HEK293 (cell line): ENCODE results near the gene SMPDL3A.

Experiments
- CTCF ChIA-PET: fragments of 350-600 bp; formaldehyde crosslinking; extraction: SDS; loops from one replicate; lab custom pipeline; 2021; ENCODE audit warnings: antibody characterized with exemption; lab: Yijun Ruan, JAX
- POLR2A ChIA-PET: fragments of 300-600 bp; formaldehyde crosslinking; extraction: SDS; loops from one replicate; lab custom pipeline; 2020; ENCODE audit warnings: antibody characterized with exemption, inconsistent platforms; lab: Yijun Ruan, JAX
- H3K27ac ChIP-seq: fragments of 200-500 bp; sonication (Bioruptor generic); 2 replicates; pipeline ENCODE4 v1.5.1; 2014; ENCODE audit warnings: low read depth, low read length, control low read depth, inconsistent platforms; ENCODE audit errors: extremely low read depth
- H3K36me3 ChIP-seq, 2 experiments: fragments of 200-500 bp in 1 of 2; sonication (Bioruptor generic) in 1 of 2; 1 replicate in 1 of 2; 2 replicates in 1 of 2; pipeline ENCODE4 v1.5.1; 2014 to 2017; ENCODE audit warnings: inconsistent platforms in 2 of 2, low read length in 2 of 2; ENCODE audit not compliant: control insufficient read depth in 2 of 2, insufficient read depth in 1 of 2
- H3K4me1 ChIP-seq: fragments of 200-500 bp; sonication (Bioruptor generic); 2 replicates; pipeline ENCODE4 v1.5.1; 2014; ENCODE audit warnings: mild to moderate bottlenecking, low read length, inconsistent platforms; ENCODE audit not compliant: control insufficient read depth, insufficient read depth
- H3K4me3 ChIP-seq: 2 replicates; pipeline ENCODE4 v1.5.1; 2011; ENCODE audit warnings: low read depth, mild to moderate bottlenecking, control low read depth, low read length, moderate library complexity
- H3K9me3 ChIP-seq: fragments of 200-500 bp; sonication (Bioruptor generic); 2 replicates; pipeline ENCODE4 v1.5.1; 2014; ENCODE audit warnings: low read depth, low read length, inconsistent platforms; ENCODE audit not compliant: control insufficient read depth, insufficient read depth
- GFI1B ChIP-seq: fragments of 450-650 bp; formaldehyde crosslinking; IDR thresholded peaks from 2 replicates; pipeline ENCODE4 v1.5.1; 2016; ENCODE audit warnings: missing biosample characterization, missing genetic modification characterization
- GLI4 ChIP-seq: fragments of 450-650 bp; formaldehyde crosslinking; IDR thresholded peaks from 2 replicates; pipeline ENCODE4 v1.5.1; 2016; ENCODE audit warnings: missing biosample characterization, missing genetic modification characterization
- GLIS1 ChIP-seq: fragments of 450-650 bp; formaldehyde crosslinking; IDR thresholded peaks from 2 replicates; pipeline ENCODE4 v1.5.1; 2016; ENCODE audit warnings: missing biosample characterization, missing genetic modification characterization
- GLIS2 ChIP-seq: fragments of 450-650 bp; formaldehyde crosslinking; IDR thresholded peaks from 2 replicates; pipeline ENCODE4 v1.5.1; 2016; ENCODE audit warnings: missing biosample characterization, missing genetic modification characterization
- HIC1 ChIP-seq: fragments of 450-650 bp; formaldehyde crosslinking; IDR thresholded peaks from 2 replicates; pipeline ENCODE4 v1.5.1; 2016; ENCODE audit warnings: missing biosample characterization, missing genetic modification characterization
- HOXA7 ChIP-seq: sonication (generic); formaldehyde crosslinking; IDR thresholded peaks from 2 replicates; pipeline ENCODE4 v1.8.1; 2022; ENCODE audit warnings: missing genetic modification reagents, borderline replicate concordance
- HOXD13 ChIP-seq: sonication (generic); formaldehyde crosslinking; IDR thresholded peaks from 2 replicates; pipeline ENCODE4 v1.8.0; 2022; ENCODE audit warnings: missing genetic modification reagents, borderline replicate concordance
- MEIS1 ChIP-seq: sonication (generic); formaldehyde crosslinking; IDR thresholded peaks from 2 replicates; pipeline ENCODE4 v1.8.1; 2022; ENCODE audit warnings: missing genetic modification reagents, mild to moderate bottlenecking, borderline replicate concordance
- ZBTB17 ChIP-seq: fragments of 450-650 bp; formaldehyde crosslinking; IDR thresholded peaks from 2 replicates; pipeline ENCODE4 v1.5.1; 2016; ENCODE audit warnings: missing biosample characterization, missing genetic modification characterization
- ZBTB49 ChIP-seq: fragments of 450-650 bp; formaldehyde crosslinking; IDR thresholded peaks from 2 replicates; pipeline ENCODE4 v1.5.1; 2016; ENCODE audit warnings: missing biosample characterization, missing genetic modification characterization, low read depth
- ZEB2 ChIP-seq: fragments of 450-650 bp; formaldehyde crosslinking; IDR thresholded peaks from 2 replicates; pipeline ENCODE4 v1.5.1; 2016; ENCODE audit warnings: missing biosample characterization, missing genetic modification characterization
- ZFHX2 ChIP-seq: fragments of 450-650 bp; formaldehyde crosslinking; conservative IDR thresholded peaks from 2 replicates; pipeline ENCODE4 v1.5.1; 2016; ENCODE audit warnings: missing biosample characterization, missing genetic modification characterization
- ZFP3 ChIP-seq: fragments of 450-650 bp; formaldehyde crosslinking; IDR thresholded peaks from 2 replicates; pipeline ENCODE4 v1.5.1; 2016; ENCODE audit warnings: low read depth, missing biosample characterization, missing genetic modification characterization
- ZNF121 ChIP-seq: fragments of 450-650 bp; formaldehyde crosslinking; IDR thresholded peaks from 2 replicates; pipeline ENCODE4 v1.5.1; 2016; ENCODE audit warnings: missing biosample characterization, missing genetic modification characterization
- ZNF174 ChIP-seq: fragments of 450-650 bp; formaldehyde crosslinking; IDR thresholded peaks from 2 replicates; pipeline ENCODE4 v1.5.0; 2017; ENCODE audit warnings: missing biosample characterization, mild to moderate bottlenecking, missing genetic modification characterization
- ZNF221 ChIP-seq: fragments of 450-650 bp; formaldehyde crosslinking; IDR thresholded peaks from 2 replicates; pipeline ENCODE4 v1.5.1; 2017; ENCODE audit warnings: missing biosample characterization, missing genetic modification characterization, borderline replicate concordance
- ZNF223 ChIP-seq: fragments of 450-650 bp; formaldehyde crosslinking; IDR thresholded peaks from 2 replicates; pipeline ENCODE4 v1.5.1; 2016; ENCODE audit warnings: missing biosample characterization, missing genetic modification characterization
- ZNF416 ChIP-seq: fragments of 450-650 bp; formaldehyde crosslinking; IDR thresholded peaks from 2 replicates; pipeline ENCODE4 v1.5.1; 2016; ENCODE audit warnings: missing biosample characterization, missing genetic modification characterization
- ZNF473 ChIP-seq: fragments of 450-650 bp; formaldehyde crosslinking; IDR thresholded peaks from 2 replicates; pipeline ENCODE4 v1.5.1; 2017; ENCODE audit warnings: missing biosample characterization, missing genetic modification characterization
- ZNF530 ChIP-seq: fragments of 450-650 bp; formaldehyde crosslinking; IDR thresholded peaks from 2 replicates; pipeline ENCODE4 v1.5.1; 2016; ENCODE audit warnings: low read depth, missing biosample characterization, missing genetic modification characterization
- ZNF561 ChIP-seq: fragments of 450-650 bp; IDR thresholded peaks from 2 replicates; pipeline ENCODE4 v1.5.1; 2018; ENCODE audit warnings: missing biosample characterization, missing genetic modification characterization, borderline replicate concordance
- ZNF624 ChIP-seq: fragments of 450-650 bp; formaldehyde crosslinking; IDR thresholded peaks from 2 replicates; pipeline ENCODE4 v1.5.1; 2017; ENCODE audit warnings: missing biosample characterization, missing genetic modification characterization
- ZNF670 ChIP-seq: fragments of 450-650 bp; formaldehyde crosslinking; IDR thresholded peaks from 2 replicates; pipeline ENCODE4 v1.5.1; 2016; ENCODE audit warnings: missing biosample characterization, missing genetic modification characterization, low read depth
- TF ChIP-seq, protein P1 (sequence below): fragments of 450-650 bp; IDR thresholded peaks from 2 replicates; pipeline ENCODE4 v1.5.1; 2018; ENCODE audit warnings: missing biosample characterization, missing genetic modification characterization
- TF ChIP-seq, protein P2 (sequence below): fragments of 450-650 bp; IDR thresholded peaks from 2 replicates; pipeline ENCODE4 v1.5.1; 2018; ENCODE audit warnings: missing biosample characterization, mild to moderate bottlenecking, missing genetic modification characterization
- TF ChIP-seq, protein P3 (sequence below): fragments of 450-650 bp; formaldehyde crosslinking; conservative IDR thresholded peaks from 2 replicates; pipeline ENCODE4 v1.5.1; 2016; ENCODE audit warnings: low read depth, missing biosample characterization, missing genetic modification characterization

SMPDL3A gene

DNA sequence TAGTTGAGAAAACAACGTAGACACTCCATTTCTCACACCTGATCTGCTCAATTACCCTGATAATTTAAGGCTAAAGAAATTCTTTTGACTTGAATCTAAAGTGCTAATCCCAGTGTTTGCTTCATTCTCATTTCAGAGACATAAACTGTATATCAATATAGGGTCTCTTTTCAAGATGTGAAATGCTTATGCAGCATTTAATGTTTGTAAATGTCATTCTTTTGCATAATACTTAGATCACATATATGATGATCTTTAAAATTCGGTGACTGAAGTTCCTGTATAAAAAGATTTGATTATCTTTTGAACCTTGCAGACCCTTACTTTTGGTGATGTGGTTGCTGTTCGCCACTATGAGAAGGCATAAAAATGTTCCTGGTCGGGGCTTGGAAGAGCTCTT, 5.7 kb upstream of the SMPDL3A start:
- Histone ChIP-seq H3K9me3 (no peaks in the 10 kb centered on the region), H3K4me3 (no peak overlapping the region), H3K36me3 (no peaks in the 10 kb centered on the region), H3K4me1 (peaks cover 1% of the 10 kb centered on the region; the same call in 1 of the 2 replicates), H3K27ac (no peak overlapping the region)
- ChIA-PET POLR2A (no interaction called here), CTCF (interaction anchor here (1.2 kb wide), 1 partner anchor 56 kb away, joined by 3 read pairs; no protein-coding TSS in a partner anchor)
- TF ChIP-seq ZNF561 (tag by site-specific recombination) (no peak), ZNF174 (tag by site-specific recombination) (no peak), ZNF221 (tag by site-specific recombination) (no peak), GLI4 (no peak), ZEB2 (tag by site-specific recombination) (no peak), ZNF121 (tag by site-specific recombination) (no peak), GLIS2 (tag by site-specific recombination) (no peak), ZBTB17 (tag by site-specific recombination) (no peak), HIC1 (tag by site-specific recombination) (no peak), ZNF670 (tag by site-specific recombination) (no peak), ZNF530 (tag by site-specific recombination) (no peak), ZNF416 (tag by site-specific recombination) (no peak), ZNF223 (tag by site-specific recombination) (no peak), ZFHX2 (tag by site-specific recombination) (no peak), ZNF624 (no peak), MEIS1 (CRISPR knock-in tag) (no peak), ZFP3 (tag by site-specific recombination) (no peak), HOXD13 (CRISPR knock-in tag) (no peak)
- TF ChIP-seq, protein P1, sequence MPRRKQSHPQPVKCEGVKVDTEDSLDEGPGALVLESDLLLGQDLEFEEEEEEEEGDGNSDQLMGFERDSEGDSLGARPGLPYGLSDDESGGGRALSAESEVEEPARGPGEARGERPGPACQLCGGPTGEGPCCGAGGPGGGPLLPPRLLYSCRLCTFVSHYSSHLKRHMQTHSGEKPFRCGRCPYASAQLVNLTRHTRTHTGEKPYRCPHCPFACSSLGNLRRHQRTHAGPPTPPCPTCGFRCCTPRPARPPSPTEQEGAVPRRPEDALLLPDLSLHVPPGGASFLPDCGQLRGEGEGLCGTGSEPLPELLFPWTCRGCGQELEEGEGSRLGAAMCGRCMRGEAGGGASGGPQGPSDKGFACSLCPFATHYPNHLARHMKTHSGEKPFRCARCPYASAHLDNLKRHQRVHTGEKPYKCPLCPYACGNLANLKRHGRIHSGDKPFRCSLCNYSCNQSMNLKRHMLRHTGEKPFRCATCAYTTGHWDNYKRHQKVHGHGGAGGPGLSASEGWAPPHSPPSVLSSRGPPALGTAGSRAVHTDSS (tag by site-specific recombination) = no peak
- TF ChIP-seq, protein P2, sequence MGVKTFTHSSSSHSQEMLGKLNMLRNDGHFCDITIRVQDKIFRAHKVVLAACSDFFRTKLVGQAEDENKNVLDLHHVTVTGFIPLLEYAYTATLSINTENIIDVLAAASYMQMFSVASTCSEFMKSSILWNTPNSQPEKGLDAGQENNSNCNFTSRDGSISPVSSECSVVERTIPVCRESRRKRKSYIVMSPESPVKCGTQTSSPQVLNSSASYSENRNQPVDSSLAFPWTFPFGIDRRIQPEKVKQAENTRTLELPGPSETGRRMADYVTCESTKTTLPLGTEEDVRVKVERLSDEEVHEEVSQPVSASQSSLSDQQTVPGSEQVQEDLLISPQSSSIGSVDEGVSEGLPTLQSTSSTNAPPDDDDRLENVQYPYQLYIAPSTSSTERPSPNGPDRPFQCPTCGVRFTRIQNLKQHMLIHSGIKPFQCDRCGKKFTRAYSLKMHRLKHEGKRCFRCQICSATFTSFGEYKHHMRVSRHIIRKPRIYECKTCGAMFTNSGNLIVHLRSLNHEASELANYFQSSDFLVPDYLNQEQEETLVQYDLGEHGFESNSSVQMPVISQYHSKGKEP (tag by site-specific recombination) = no peak

DNA sequence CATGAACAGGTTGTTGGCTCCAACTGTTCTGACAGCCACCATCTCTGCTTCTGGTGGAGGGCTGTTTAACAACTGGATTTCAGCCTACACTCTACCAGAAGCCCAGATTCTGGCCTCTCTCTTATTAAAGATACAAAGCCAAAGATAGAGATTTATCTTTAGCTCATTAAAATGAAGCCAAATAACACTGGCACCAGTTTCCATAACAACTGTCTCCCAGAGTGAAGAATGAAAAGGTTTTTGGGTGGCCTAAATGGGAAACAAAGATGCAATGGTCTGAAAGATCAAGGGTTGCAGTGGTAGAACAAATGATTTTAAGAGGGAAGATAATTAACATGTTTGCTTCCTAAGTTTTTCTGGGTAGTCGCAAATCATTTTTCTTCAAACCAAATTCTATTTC, 3.2 kb upstream of the SMPDL3A start:
- ChIA-PET POLR2A (interaction anchor here (0.7 kb wide), 1 partner anchor 1406 kb away, joined by 3 read pairs; no protein-coding TSS in a partner anchor), CTCF (interaction anchor here (0.7 to 1.8 kb wide), 3 partner anchors 41 to 59 kb away, joined by 3 to 4 read pairs (median 4); no protein-coding TSS in a partner anchor)
- no peak overlapping the region for H3K4me3 ChIP-seq
- no peak for TF ChIP-seq ZBTB49 (tag by site-specific recombination)
- no peak for TF ChIP-seq ZNF473
- TF ChIP-seq, protein P3, sequence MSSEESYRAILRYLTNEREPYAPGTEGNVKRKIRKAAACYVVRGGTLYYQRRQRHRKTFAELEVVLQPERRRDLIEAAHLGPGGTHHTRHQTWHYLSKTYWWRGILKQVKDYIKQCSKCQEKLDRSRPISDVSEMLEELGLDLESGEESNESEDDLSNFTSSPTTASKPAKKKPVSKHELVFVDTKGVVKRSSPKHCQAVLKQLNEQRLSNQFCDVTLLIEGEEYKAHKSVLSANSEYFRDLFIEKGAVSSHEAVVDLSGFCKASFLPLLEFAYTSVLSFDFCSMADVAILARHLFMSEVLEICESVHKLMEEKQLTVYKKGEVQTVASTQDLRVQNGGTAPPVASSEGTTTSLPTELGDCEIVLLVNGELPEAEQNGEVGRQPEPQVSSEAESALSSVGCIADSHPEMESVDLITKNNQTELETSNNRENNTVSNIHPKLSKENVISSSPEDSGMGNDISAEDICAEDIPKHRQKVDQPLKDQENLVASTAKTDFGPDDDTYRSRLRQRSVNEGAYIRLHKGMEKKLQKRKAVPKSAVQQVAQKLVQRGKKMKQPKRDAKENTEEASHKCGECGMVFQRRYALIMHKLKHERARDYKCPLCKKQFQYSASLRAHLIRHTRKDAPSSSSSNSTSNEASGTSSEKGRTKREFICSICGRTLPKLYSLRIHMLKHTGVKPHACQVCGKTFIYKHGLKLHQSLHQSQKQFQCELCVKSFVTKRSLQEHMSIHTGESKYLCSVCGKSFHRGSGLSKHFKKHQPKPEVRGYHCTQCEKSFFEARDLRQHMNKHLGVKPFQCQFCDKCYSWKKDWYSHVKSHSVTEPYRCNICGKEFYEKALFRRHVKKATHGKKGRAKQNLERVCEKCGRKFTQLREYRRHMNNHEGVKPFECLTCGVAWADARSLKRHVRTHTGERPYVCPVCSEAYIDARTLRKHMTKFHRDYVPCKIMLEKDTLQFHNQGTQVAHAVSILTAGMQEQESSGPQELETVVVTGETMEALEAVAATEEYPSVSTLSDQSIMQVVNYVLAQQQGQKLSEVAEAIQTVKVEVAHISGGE (tag by site-specific recombination) = no peak
- no peak for TF ChIP-seq HOXA7 (CRISPR knock-in tag)
- TF ChIP-seq GLIS1 (tag by site-specific recombination) = no peak
- TF ChIP-seq GFI1B = no peak

More for the DNA sequence above, 3.2 kb upstream of the SMPDL3A start:
- H3K9me3 ChIP-seq = no peaks in the 10 kb centered on the region
- H3K4me1 ChIP-seq = peaks cover 12% of the 10 kb centered on the region
- H3K27ac ChIP-seq = no peak overlapping the region
- no peaks in the 10 kb centered on the region for H3K36me3 ChIP-seq
